HepG2 (cell line): Measurements from ENCODE around the gene NR1I2. TPM values are rescaled to one million over a fixed set of nuclear protein-coding genes. Genes with fewer than 3 reads are reported as not detected.

ENCODE experiments used
- BCLAF1 ChIP-seq: fragments of 450-650 bp; IDR thresholded peaks from 2 replicates; pipeline ENCODE4 v1.6.1; 2017; ENCODE audit warnings: mild to moderate bottlenecking
- CBX5 ChIP-seq: sonication (generic); formaldehyde crosslinking; IDR thresholded peaks from 2 replicates; pipeline ENCODE4 v1.4.0; 2020; ENCODE audit warnings: missing genetic modification reagents, borderline replicate concordance
- DR1 ChIP-seq: sonication (generic); formaldehyde crosslinking; IDR thresholded peaks from 2 replicates; pipeline ENCODE4 v1.8.0; 2021; ENCODE audit warnings: mild to moderate bottlenecking, missing genetic modification reagents, inconsistent platforms
- HDAC1 ChIP-seq: sonication (generic); formaldehyde crosslinking; IDR thresholded peaks from 2 replicates; pipeline ENCODE4 v1.5.1; 2020; ENCODE audit warnings: mild to moderate bottlenecking, missing genetic modification reagents
- KAT7 ChIP-seq: IDR thresholded peaks from 2 replicates; pipeline ENCODE4 v1.6.1; 2018; ENCODE audit warnings: borderline replicate concordance, missing compliant biosample characterization
- LCORL ChIP-seq, 2 experiments: fragments of 450-650 bp in 1 of 2; sonication (generic) in 1 of 2; formaldehyde crosslinking in 1 of 2; IDR thresholded peaks; 2 replicates each; pipeline versions ENCODE4 v1.5.0 to v1.6.1; 2017 to 2020; ENCODE audit warnings: antibody characterized with exemption in 1 of 2, missing genetic modification reagents in 1 of 2
- MTA3 ChIP-seq: sonication (generic); formaldehyde crosslinking; IDR thresholded peaks from 2 replicates; pipeline ENCODE4 v1.4.0; 2020; ENCODE audit warnings: missing genetic modification reagents
- NFYC ChIP-seq: IDR thresholded peaks from 2 replicates; pipeline ENCODE4 v1.6.1; 2016; ENCODE audit warnings: missing genetic modification reagents, missing compliant biosample characterization
- PAX8 ChIP-seq: sonication (generic); formaldehyde crosslinking; IDR thresholded peaks from 2 replicates; pipeline ENCODE4 v1.8.0; 2022; ENCODE audit warnings: mild to moderate bottlenecking, missing genetic modification reagents, borderline replicate concordance
- PITX1 ChIP-seq: sonication (generic); formaldehyde crosslinking; IDR thresholded peaks from 2 replicates; pipeline ENCODE4 v1.5.1; 2020; ENCODE audit warnings: mild to moderate bottlenecking, missing genetic modification reagents
- POGK ChIP-seq: sonication (generic); formaldehyde crosslinking; conservative IDR thresholded peaks from 2 replicates; pipeline ENCODE4 v1.8.0; 2022; ENCODE audit warnings: mild to moderate bottlenecking, moderate library complexity, missing genetic modification reagents
- SOX5 ChIP-seq: IDR thresholded peaks from 2 replicates; pipeline ENCODE4 v1.6.1; 2016; ENCODE audit warnings: borderline replicate concordance
- ZFP62 ChIP-seq: sonication (generic); formaldehyde crosslinking; IDR thresholded peaks from 2 replicates; pipeline ENCODE4 v1.4.0; 2020; ENCODE audit warnings: missing genetic modification reagents
- ZFP91 ChIP-seq: sonication (generic); formaldehyde crosslinking; IDR thresholded peaks from 2 replicates; pipeline ENCODE4 v1.9.0; 2022; ENCODE audit warnings: missing genetic modification reagents, mild to moderate bottlenecking, borderline replicate concordance
- ZGPAT ChIP-seq: IDR thresholded peaks from 2 replicates; pipeline ENCODE4 v1.6.1; 2016; ENCODE audit warnings: mild to moderate bottlenecking
- ZNF124 ChIP-seq: sonication (generic); formaldehyde crosslinking; IDR thresholded peaks from 2 replicates; pipeline ENCODE4 v1.4.0; 2020; ENCODE audit warnings: missing genetic modification reagents
- ZNF432 ChIP-seq: sonication (generic); formaldehyde crosslinking; IDR thresholded peaks from 2 replicates; pipeline ENCODE4 v1.5.0; 2020; ENCODE audit warnings: missing genetic modification reagents, mild to moderate bottlenecking, borderline replicate concordance
- ZNF607 ChIP-seq: sonication (generic); formaldehyde crosslinking; IDR thresholded peaks from 2 replicates; pipeline ENCODE4 v1.5.1; 2020; ENCODE audit warnings: missing genetic modification reagents, mild to moderate bottlenecking, borderline replicate concordance
- ZNF652 ChIP-seq: IDR thresholded peaks from 2 replicates; pipeline ENCODE4 v1.6.1; 2016; ENCODE audit warnings: low read depth, borderline replicate concordance
- ZNF713 ChIP-seq: sonication (generic); formaldehyde crosslinking; IDR thresholded peaks from 2 replicates; pipeline ENCODE4 v1.4.0; 2020; ENCODE audit warnings: mild to moderate bottlenecking, missing genetic modification reagents
- ZNF720 ChIP-seq: sonication (generic); formaldehyde crosslinking; IDR thresholded peaks from 2 replicates; pipeline ENCODE4 v1.4.0; 2020; ENCODE audit warnings: missing genetic modification reagents
- ZNF800 ChIP-seq: sonication (generic); formaldehyde crosslinking; IDR thresholded peaks from 2 replicates; pipeline ENCODE4 v1.4.0; 2020; ENCODE audit warnings: missing genetic modification reagents
- polyA plus RNA-seq, 8 experiments: library from polyadenylated mRNA; depleted of rRNA in 3 of 8; stranded (reverse) in 7 of 8; unstranded in 1 of 8; fragments of >200 nt; fragmentation: Illumina TruSeq in 4 of 8; extraction: Trizol in 4 of 8; gene quantifications; 2 replicates each; pipeline versions ENCODE4 v1.2.1 to v1.2.3, GENCODE V29; 2011 to 2016; ENCODE audit warnings: low read depth in 4 of 8, missing spikeins in 1 of 8, mixed read lengths in 1 of 8; ENCODE audit not compliant: insufficient read depth in 1 of 8
- total RNA-seq, 5 experiments: library from RNA; depleted of rRNA; stranded (reverse); fragments of >200 nt; fragmentation: Illumina TruSeq; extraction: Trizol; gene quantifications; 2 replicates each; pipeline ENCODE4 v1.2.3, GENCODE V29; 2016; ENCODE audit warnings: low read depth in 1 of 5

Gene NR1I2
- total and polyA plus RNA-seq, 2 of the 13 experiments (the other 11 are each of a cell fraction or from before 2014, with no cell fraction given): 8.8 to 13.4 TPM

- TF ChIP-seq ZNF713 (CRISPR knock-in tag) (no peak), CBX5 (CRISPR knock-in tag) (peak; percentile 53; the same call in 1 of the 2 replicates), MTA3 (no peak), LCORL (IDR thresholded peaks at IDR 0.05) (no peak), LCORL (CRISPR knock-in tag; IDR thresholded peaks at IDR 0.05) (peak; percentile 75; the same call in 1 of the 2 replicates), ZNF432 (CRISPR knock-in tag) (no peak), NFYC (no peak), ZNF800 (no peak), BCLAF1 (no peak), ZNF720 (CRISPR knock-in tag) (no peak), ZGPAT (CRISPR knock-in tag) (peak; percentile 67; the same call in 1 of the 2 replicates), DR1 (CRISPR knock-in tag) (no peak), KAT7 (CRISPR knock-in tag) (0 out of 2 replicates have a peak, but pooled peaks have one; percentile 39), ZNF607 (CRISPR knock-in tag) (peak; percentile 69; the same call in 1 of the 2 replicates), ZNF652 (CRISPR knock-in tag) (peak; percentile 30; the same call in 1 of the 2 replicates), PITX1 (peak; percentile 69), ZNF124 (CRISPR knock-in tag) (no peak; the same call in 1 of the 2 replicates), PAX8 (CRISPR knock-in tag) (no peak), HDAC1 (peak; percentile 75), ZFP62 (no peak), ZFP91 (no peak), POGK (CRISPR knock-in tag) (no peak), SOX5 (CRISPR knock-in tag) (peak; percentile 46; the same call in 1 of the 2 replicates)
Observed at GRCh38 chr3:119825820-119826219, 43.9 kb downstream of the NR1I2 start (continued).
